ENCODE data around the gene ZNF783. TPM values are rescaled to one million over a fixed set of nuclear protein-coding genes. Genes with fewer than 3 reads are reported as not detected.
A peak's percentile ranks its signal among the peaks of the same experiment; 100 is the strongest.

The ZNF783 gene
- polyA plus RNA-seq, 2 of the 4 experiments (the other 2 are of a cell fraction), result 7.4 to 8.0 TPM

- TF ChIP-seq HMGXB4 (CRISPR knock-in tag; IDR thresholded peaks at IDR 0.05; ENCODE audit: borderline replicate concordance), result no peak
These were observed 33.0 kb upstream of the ZNF783 start (continued) for GRCh38 chr7:149228831-149229471.

GRCh38 chr7:149229526-149229925, 32.5 kb upstream of the ZNF783 start:
- ChIA-PET CTCF (interaction anchor here (1.2 to 2.3 kb wide), 4 partner anchors 32 to 82 kb away, joined by 3 to 11 read pairs (median 4); partner anchors contain the start of genes ZNF282, ZNF398 and ZNF783), POLR2A (interaction anchor here (0.6 to 1.2 kb wide), 3 partner anchors 11 to 83 kb away, joined by 3 read pairs; partner anchors contain the start of gene ZNF282)
- 82% methylated on average over 6 of the region's 6 CpGs for WGBS (ENCODE audit: missing lambda C conversion rate)
- Histone ChIP-seq H3K4me3 (no peak overlapping the region), H3K9me3 (no peaks in the 10 kb centered on the region), H3K4me2 (no peak overlapping the region), H3K27ac (no peak overlapping the region), H3K4me1 (peaks cover 9% of the 10 kb centered on the region)
- FAIRE-seq (no peak), DNase-seq (ENCODE audit: low read depth in 1 of 2, low spot score in 1 of 2) (no peak), ATAC-seq (peak; percentile 8 to 18; a peak in 3 of 6 replicates)
- no peak for TF ChIP-seq JUN (IDR thresholded peaks at IDR 0.05)
- TF ChIP-seq CBX2 (IDR thresholded peaks at IDR 0.05; ENCODE audit: borderline replicate concordance, low read depth), result no peak
- no peak for TF ChIP-seq SMC3 (IDR thresholded peaks at IDR 0.05)
- no peak for TF ChIP-seq PBX3 (IDR thresholded peaks at IDR 0.05)
- no peak for TF ChIP-seq MAZ (IDR thresholded peaks at IDR 0.05; ENCODE audit: borderline replicate concordance, low read depth, low read length)
- no peak for TF ChIP-seq POLR2A (IDR thresholded peaks at IDR 0.05; ENCODE audit: low read length)
- no peak for TF ChIP-seq SREBF2 (IDR thresholded peaks at IDR 0.05)
- no peak for TF ChIP-seq NR3C1 (IDR thresholded peaks at IDR 0.05)
- no peak for TF ChIP-seq CBX8 (IDR thresholded peaks at IDR 0.05)
- TF ChIP-seq BHLHE40 (IDR thresholded peaks at IDR 0.05; ENCODE audit: low read depth, low read length), result no peak
- no peak for TF ChIP-seq KDM5A (IDR thresholded peaks at IDR 0.05)
- no peak for TF ChIP-seq FOXS1 (CRISPR knock-in tag; IDR thresholded peaks at IDR 0.05)
- no peak for TF ChIP-seq KDM1A (IDR thresholded peaks at IDR 0.05; ENCODE audit: low read depth)
- TF ChIP-seq ESRRA (IDR thresholded peaks at IDR 0.05; ENCODE audit: borderline replicate concordance, low read length), result no peak
- TF ChIP-seq HOXB13 (CRISPR knock-in tag; IDR thresholded peaks at IDR 0.05; ENCODE audit: low read depth), result no peak
- no peak for TF ChIP-seq RCOR1 (IDR thresholded peaks at IDR 0.05; ENCODE audit: low read depth, low read length)
- TF ChIP-seq BCL3 (IDR thresholded peaks at IDR 0.05), result no peak
- TF ChIP-seq FOSL2 (IDR thresholded peaks at IDR 0.05), result no peak
- no peak for TF ChIP-seq FOSL2 (CRISPR knock-in tag; IDR thresholded peaks at IDR 0.05)
- TF ChIP-seq REST (IDR thresholded peaks at IDR 0.05), result no peak
